Activated T-cell treated with anti-CD3 and anti-CD28 coated beads, Interleukin-2, amount 50 U/mL, for 4 hours (primary cell): ENCODE results near the gene KLHDC2. TPM values are rescaled to one million over a fixed set of nuclear protein-coding genes. Genes with fewer than 3 reads are reported as not detected.

Experiments
- ATAC-seq, 2 donors: fragments of 200-7000 bp; cut with Tn5 transposase; one replicate each; pipeline ENCODE4 v1.10.0; 2021
- DNase-seq: peaks from one replicate; pipeline ENCODE4 v3.0.0-alpha.2; 2020
- H3K27me3 Mint-ChIP-seq: one replicate; pipeline ENCODE4 v1.8.0; 2021; ENCODE audit warnings: low read depth, mixed read lengths
- H3K36me3 Mint-ChIP-seq: one replicate; pipeline ENCODE4 v1.8.0; 2022; ENCODE audit warnings: mixed read lengths; ENCODE audit not compliant: insufficient read depth
- H3K4me1 Mint-ChIP-seq: one replicate; pipeline ENCODE4 v1.8.0; 2021; ENCODE audit warnings: low read depth, mixed read lengths
- H3K4me3 Mint-ChIP-seq: one replicate; pipeline ENCODE4 v1.8.0; 2021; ENCODE audit warnings: mild to moderate bottlenecking, moderate library complexity, mixed read lengths
- H3K9me3 Mint-ChIP-seq: one replicate; pipeline ENCODE4 v1.8.0; 2021; ENCODE audit warnings: mixed read lengths
- total RNA-seq, 3 donors: library from RNA; stranded (reverse); gene quantifications; one replicate each; pipeline ENCODE4 v1.2.1, GENCODE V29; 2021

KLHDC2 gene
- total RNA-seq, 3 donors from 2014 or later, result 19.0 to 23.4 (median 22.5) TPM

GRCh38 chr14:49816844-49817243 is 48.9 kb downstream of the KLHDC2 start:
- H3K4me3 Mint-ChIP-seq, result no peak overlapping the region
- peaks cover 1% of the 10 kb centered on the region for H3K4me1 Mint-ChIP-seq
- DNase-seq (no peak), ATAC-seq (no peak)
- H3K9me3 Mint-ChIP-seq, result peaks cover 14% of the 10 kb centered on the region
- H3K36me3 Mint-ChIP-seq, result peaks cover 58% of the 10 kb centered on the region
- H3K27me3 Mint-ChIP-seq, result no peaks in the 10 kb centered on the region

- Mint-ChIP-seq H3K36me3 (peaks cover 51% of the 10 kb centered on the region), H3K27me3 (no peaks in the 10 kb centered on the region), H3K4me1 (peaks cover 1% of the 10 kb centered on the region), H3K9me3 (peaks cover 7% of the 10 kb centered on the region), H3K4me3 (no peak overlapping the region)
- DNase-seq (no peak), ATAC-seq (no peak)
Measured at GRCh38 chr14:49820176-49820575, 52.2 kb downstream of the KLHDC2 start.

- Mint-ChIP-seq H3K4me1 (peaks cover 1% of the 10 kb centered on the region), H3K4me3 (no peak overlapping the region), H3K9me3 (no peaks in the 10 kb centered on the region), H3K27me3 (no peaks in the 10 kb centered on the region), H3K36me3 (peaks cover 37% of the 10 kb centered on the region)
- DNase-seq (no peak), ATAC-seq (no peak)
Measured at GRCh38 chr14:49828640-49829039, 60.7 kb downstream of the KLHDC2 start.

Other genes with a start within 250 kb of the KLHDC2 start
- 1,000 to 10,000 TPM; 2,303 to 2,539 (median 2,513) TPM for gene RPS29, start 181.8 kb upstream of the KLHDC2 start, total RNA-seq
- 10 to 100 TPM; 37.1 to 43.2 (median 42.2) TPM for gene LRR1, start 169.2 kb upstream of the KLHDC2 start, total RNA-seq
- gene RPL36AL, start 147.5 kb upstream of the KLHDC2 start, total RNA-seq, result 100 to 1,000 TPM; 294 to 316 (median 301) TPM
- 10 to 100 TPM; 53.8 to 55.0 (median 54.6) TPM for gene MGAT2, start 147.4 kb upstream of the KLHDC2 start, total RNA-seq
- gene DNAAF2, start 132.9 kb upstream of the KLHDC2 start, total RNA-seq, result 10 to 100 TPM; 17.0 to 18.9 (median 17.3) TPM
- gene POLE2, start 79.9 kb upstream of the KLHDC2 start, total RNA-seq, result 10 to 100 TPM; 23.8 to 33.1 (median 31.7) TPM
- gene KLHDC1, start 75.0 kb upstream of the KLHDC2 start, total RNA-seq, result 1 to 10 TPM in 2 of 3 donors, under 1 TPM in 1; 0.57 to 1.8 (median 1.2) TPM
- gene NEMF, start 84.6 kb downstream of the KLHDC2 start, total RNA-seq, result 10 to 100 TPM; 53.0 to 54.0 (median 53.2) TPM
- 100 to 1,000 TPM; 134 to 148 (median 143) TPM for gene ARF6, start 124.9 kb downstream of the KLHDC2 start, total RNA-seq